ENCODE results near the gene MPL.

DNA sequence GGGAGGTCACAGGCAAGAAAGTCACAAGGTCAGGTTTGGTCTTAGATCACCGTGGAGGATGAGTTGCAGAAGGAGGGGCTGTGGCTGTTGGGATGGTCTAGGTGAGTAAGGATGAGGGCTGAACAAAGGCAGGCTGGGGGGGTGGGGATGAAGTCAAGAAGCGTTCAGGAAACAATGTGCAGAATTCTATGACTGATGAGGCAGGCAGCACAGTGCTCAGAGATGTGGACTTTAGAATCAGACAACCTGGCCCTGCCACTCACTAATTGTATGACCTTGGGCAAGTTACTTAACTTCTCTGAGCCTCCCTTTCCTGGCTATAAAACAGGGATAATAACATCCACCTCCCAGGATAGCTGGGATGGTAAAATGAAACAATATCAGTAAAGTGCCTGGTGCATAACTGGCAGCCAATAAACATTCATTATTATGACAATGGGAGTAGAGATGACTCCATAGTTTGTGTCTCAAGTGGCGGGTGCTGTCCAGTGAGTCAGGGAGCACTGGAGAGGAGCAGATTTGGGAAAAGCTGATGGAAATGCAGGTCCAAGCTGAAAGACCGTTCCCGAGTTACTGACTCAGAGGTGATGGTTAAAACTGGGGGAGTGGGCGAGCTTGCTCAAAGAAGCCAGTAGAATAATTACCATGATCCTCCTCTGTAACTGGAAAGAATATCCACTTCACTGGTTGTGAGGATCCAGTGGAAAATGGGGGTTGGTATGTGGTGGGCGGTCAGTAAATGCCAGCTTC is 34.7 kb upstream of the MPL start:
- TF ChIP-seq POLR2AphosphoS5 (IDR thresholded peaks at IDR 0.05) (no peak), POLR2A (IDR thresholded peaks at IDR 0.05) (no peak)
- TF ChIP-seq, protein P1, sequence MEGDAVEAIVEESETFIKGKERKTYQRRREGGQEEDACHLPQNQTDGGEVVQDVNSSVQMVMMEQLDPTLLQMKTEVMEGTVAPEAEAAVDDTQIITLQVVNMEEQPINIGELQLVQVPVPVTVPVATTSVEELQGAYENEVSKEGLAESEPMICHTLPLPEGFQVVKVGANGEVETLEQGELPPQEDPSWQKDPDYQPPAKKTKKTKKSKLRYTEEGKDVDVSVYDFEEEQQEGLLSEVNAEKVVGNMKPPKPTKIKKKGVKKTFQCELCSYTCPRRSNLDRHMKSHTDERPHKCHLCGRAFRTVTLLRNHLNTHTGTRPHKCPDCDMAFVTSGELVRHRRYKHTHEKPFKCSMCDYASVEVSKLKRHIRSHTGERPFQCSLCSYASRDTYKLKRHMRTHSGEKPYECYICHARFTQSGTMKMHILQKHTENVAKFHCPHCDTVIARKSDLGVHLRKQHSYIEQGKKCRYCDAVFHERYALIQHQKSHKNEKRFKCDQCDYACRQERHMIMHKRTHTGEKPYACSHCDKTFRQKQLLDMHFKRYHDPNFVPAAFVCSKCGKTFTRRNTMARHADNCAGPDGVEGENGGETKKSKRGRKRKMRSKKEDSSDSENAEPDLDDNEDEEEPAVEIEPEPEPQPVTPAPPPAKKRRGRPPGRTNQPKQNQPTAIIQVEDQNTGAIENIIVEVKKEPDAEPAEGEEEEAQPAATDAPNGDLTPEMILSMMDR (IDR thresholded peaks at IDR 0.05 in 8 of 11, conservative IDR thresholded peaks at IDR 0.05 in 3 of 11): no peak

All from spleen (tissue), 7 donors.